ENCODE data around the gene PPP2R2D.

The PPP2R2D gene

GRCh38 chr10:131899695-131900349 is 986 bp upstream of the PPP2R2D start:
- H3K4me1 ChIP-seq = peaks cover 16% of the 10 kb centered on the region
- H2AFZ ChIP-seq = peak overlapping the region; percentile 97
- peaks cover 24% of the 10 kb centered on the region for H3K79me2 ChIP-seq
- no peak for TF ChIP-seq CTCF (IDR thresholded peaks at IDR 0.05)
- H3K9me3 ChIP-seq (ENCODE audit: control insufficient read depth, low read length) = no peaks in the 10 kb centered on the region
- H3K27ac ChIP-seq = peak overlapping the region; percentile 83
- no peak overlapping the region for H3K9ac ChIP-seq
- H3K36me3 ChIP-seq (ENCODE audit: control insufficient read depth, insufficient read depth, low read length) = no peaks in the 10 kb centered on the region
- H3K27me3 ChIP-seq (ENCODE audit: control insufficient read depth, insufficient read depth, low read length) = no peaks in the 10 kb centered on the region
- peak overlapping the region; percentile 79 for H3K4me3 ChIP-seq (ENCODE audit: low read depth, low read length)
- H3K4me2 ChIP-seq (ENCODE audit: low read length) = peak overlapping the region; percentile 86

GRCh38 chr10:131901181-131901829 is 497 bp downstream of the PPP2R2D start:
- H3K4me1 ChIP-seq = peaks cover 30% of the 10 kb centered on the region
- peak overlapping the region; percentile 67 for H3K27ac ChIP-seq
- TF ChIP-seq CTCF (IDR thresholded peaks at IDR 0.05) = no peak

GRCh38 chr10:131902211-131902610 is 1.4 kb downstream of the PPP2R2D start:
- H3K4me3 ChIP-seq (ENCODE audit: low read depth, low read length) = peak overlapping the region; percentile 68
- no peaks in the 10 kb centered on the region for H3K36me3 ChIP-seq (ENCODE audit: control insufficient read depth, insufficient read depth, low read length)
- H3K27me3 ChIP-seq (ENCODE audit: control insufficient read depth, insufficient read depth, low read length) = no peaks in the 10 kb centered on the region
- no peaks in the 10 kb centered on the region for H3K9me3 ChIP-seq (ENCODE audit: control insufficient read depth, low read length)
- H3K79me2 ChIP-seq = peaks cover 31% of the 10 kb centered on the region
- H3K27ac ChIP-seq = no peak overlapping the region
- H2AFZ ChIP-seq = no peak overlapping the region
- no peak for TF ChIP-seq CTCF (IDR thresholded peaks at IDR 0.05)
- peaks cover 30% of the 10 kb centered on the region for H3K4me1 ChIP-seq
- H3K4me2 ChIP-seq (ENCODE audit: low read length) = peak overlapping the region; percentile 63
- no peak overlapping the region for H3K9ac ChIP-seq

More at GRCh38 chr10:131901181-131901829, 497 bp downstream of the PPP2R2D start:
- Histone ChIP-seq H3K27me3 (ENCODE audit: control insufficient read depth, insufficient read depth, low read length) (no peaks in the 10 kb centered on the region), H3K4me2 (ENCODE audit: low read length) (peak overlapping the region; percentile 63), H3K9ac (no peak overlapping the region), H3K36me3 (ENCODE audit: control insufficient read depth, insufficient read depth, low read length) (no peaks in the 10 kb centered on the region), H2AFZ (peak overlapping the region; percentile 78), H3K79me2 (peaks cover 31% of the 10 kb centered on the region), H3K4me3 (ENCODE audit: low read depth, low read length) (peak overlapping the region; percentile 68), H3K9me3 (ENCODE audit: control insufficient read depth, low read length) (no peaks in the 10 kb centered on the region)

GRCh38 chr10:131902691-131903090 is 1.9 kb downstream of the PPP2R2D start:
- no peak overlapping the region for H3K4me2 ChIP-seq (ENCODE audit: low read length)
- H2AFZ ChIP-seq = no peak overlapping the region
- peaks cover 31% of the 10 kb centered on the region for H3K79me2 ChIP-seq
- H3K27me3 ChIP-seq (ENCODE audit: control insufficient read depth, insufficient read depth, low read length) = no peaks in the 10 kb centered on the region
- no peak overlapping the region for H3K4me3 ChIP-seq (ENCODE audit: low read depth, low read length)
- no peaks in the 10 kb centered on the region for H3K36me3 ChIP-seq (ENCODE audit: control insufficient read depth, insufficient read depth, low read length)
- H3K27ac ChIP-seq = no peak overlapping the region
- H3K9ac ChIP-seq = no peak overlapping the region
- peaks cover 32% of the 10 kb centered on the region for H3K4me1 ChIP-seq
- H3K9me3 ChIP-seq (ENCODE audit: control insufficient read depth, low read length) = no peaks in the 10 kb centered on the region
- no peak for TF ChIP-seq CTCF (IDR thresholded peaks at IDR 0.05)

- H3K36me3 ChIP-seq (ENCODE audit: control insufficient read depth, insufficient read depth, low read length) = no peaks in the 10 kb centered on the region
- H3K4me1 ChIP-seq = peaks cover 49% of the 10 kb centered on the region
Measured at GRCh38 chr10:131905267-131905571, 4.4 kb downstream of the PPP2R2D start.

More at GRCh38 chr10:131905267-131905571, 4.4 kb downstream of the PPP2R2D start:
- Histone ChIP-seq H3K4me2 (ENCODE audit: low read length) (peak overlapping the region; percentile 46), H3K27ac (peak overlapping the region; percentile 45), H3K9me3 (ENCODE audit: control insufficient read depth, low read length) (no peaks in the 10 kb centered on the region), H2AFZ (no peak overlapping the region), H3K4me3 (ENCODE audit: low read depth, low read length) (no peak overlapping the region), H3K27me3 (ENCODE audit: control insufficient read depth, insufficient read depth, low read length) (no peaks in the 10 kb centered on the region), H3K79me2 (peaks cover 49% of the 10 kb centered on the region), H3K9ac (no peak overlapping the region)
- TF ChIP-seq CTCF (IDR thresholded peaks at IDR 0.05) = no peak

All from parathyroid adenoma (tissue), 2 donors.